Fibroblast of the aortic adventitia (primary cell): ENCODE results near the gene DEXI. TPM values are rescaled to one million over a fixed set of nuclear protein-coding genes. Genes with fewer than 3 reads are reported as not detected.
"Not testable (repeated sequence)": the region's sequence is repeated elsewhere in the genome, so short reads cannot be mapped to it uniquely, and the experiment has no call there.

Experiments used
- DNase-seq: peaks from one replicate; pipeline ENCODE4 v3.0.0-alpha.2; 2010; ENCODE audit warnings: low read depth
- H3K4me3 ChIP-seq: 2 replicates; pipeline ENCODE4 v1.5.1; 2011; ENCODE audit warnings: low read depth, mild to moderate bottlenecking, control low read depth, low read length, moderate library complexity
- total RNA-seq: library from RNA; depleted of rRNA; stranded (reverse); fragments of >200 nt; gene quantifications from 2 replicates; pipeline ENCODE4 v1.2.3, GENCODE V29; 2012; ENCODE audit warnings: low replicate concordance
- TF ChIP-seq, protein P1 (sequence below): IDR thresholded peaks from 2 replicates; pipeline ENCODE4 v1.5.1; 2011; ENCODE audit warnings: mild to moderate bottlenecking, low read length, control low read depth, inconsistent platforms; ENCODE audit not compliant: insufficient read depth

DEXI gene
- total RNA-seq, 1 donor, result 35.2 TPM

DNA sequence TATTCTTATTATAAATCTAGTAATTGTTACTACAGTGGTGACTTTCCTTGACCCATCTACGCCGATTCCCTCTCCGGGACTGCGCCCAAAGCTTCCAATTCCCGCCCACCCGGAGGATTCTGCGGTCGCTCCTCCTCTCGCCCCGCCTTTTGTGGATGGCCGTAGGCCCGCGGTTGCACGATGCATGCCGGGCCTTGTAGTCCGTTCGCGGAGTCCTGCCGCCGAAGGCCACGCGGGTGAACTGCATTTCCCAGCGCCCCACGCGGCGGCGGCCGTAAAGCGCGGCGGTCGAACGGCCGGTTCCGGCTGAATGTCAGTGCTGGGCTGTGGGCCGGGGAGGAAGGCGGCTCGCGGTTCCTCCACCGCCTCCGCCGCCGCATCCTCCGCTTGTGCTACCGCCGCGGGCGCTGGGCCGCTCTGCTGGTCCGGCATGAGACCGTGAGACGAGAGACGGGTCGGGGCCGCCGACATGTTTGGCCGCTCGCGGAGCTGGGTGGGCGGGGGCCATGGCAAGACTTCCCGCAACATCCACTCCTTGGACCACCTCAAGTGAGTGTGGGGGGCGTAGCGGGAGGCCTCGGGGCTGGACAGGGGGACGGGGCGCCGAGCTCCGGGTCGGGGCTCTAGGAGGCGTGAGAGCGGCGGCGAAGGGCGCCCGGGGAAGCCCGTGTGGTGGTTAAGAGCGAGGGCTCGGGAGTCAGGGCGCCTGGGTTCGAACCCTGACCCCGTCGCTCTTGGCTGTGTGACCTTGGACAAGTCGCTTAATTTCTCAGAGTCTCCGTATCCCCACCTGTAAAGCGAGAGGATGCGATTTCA, 2.2 kb upstream of the DEXI start, which contains the start of gene CLEC16A:
TSS of gene CLEC16A (plus strand) at position 316 of the 816 bp plus-strand sequence. CDS start at position 470, 154 bp downstream.
- H3K4me3 ChIP-seq, result peak within 1 kb of the TSS; percentile 86
- peak; percentile 96 for DNase-seq
- TF ChIP-seq, protein P1, sequence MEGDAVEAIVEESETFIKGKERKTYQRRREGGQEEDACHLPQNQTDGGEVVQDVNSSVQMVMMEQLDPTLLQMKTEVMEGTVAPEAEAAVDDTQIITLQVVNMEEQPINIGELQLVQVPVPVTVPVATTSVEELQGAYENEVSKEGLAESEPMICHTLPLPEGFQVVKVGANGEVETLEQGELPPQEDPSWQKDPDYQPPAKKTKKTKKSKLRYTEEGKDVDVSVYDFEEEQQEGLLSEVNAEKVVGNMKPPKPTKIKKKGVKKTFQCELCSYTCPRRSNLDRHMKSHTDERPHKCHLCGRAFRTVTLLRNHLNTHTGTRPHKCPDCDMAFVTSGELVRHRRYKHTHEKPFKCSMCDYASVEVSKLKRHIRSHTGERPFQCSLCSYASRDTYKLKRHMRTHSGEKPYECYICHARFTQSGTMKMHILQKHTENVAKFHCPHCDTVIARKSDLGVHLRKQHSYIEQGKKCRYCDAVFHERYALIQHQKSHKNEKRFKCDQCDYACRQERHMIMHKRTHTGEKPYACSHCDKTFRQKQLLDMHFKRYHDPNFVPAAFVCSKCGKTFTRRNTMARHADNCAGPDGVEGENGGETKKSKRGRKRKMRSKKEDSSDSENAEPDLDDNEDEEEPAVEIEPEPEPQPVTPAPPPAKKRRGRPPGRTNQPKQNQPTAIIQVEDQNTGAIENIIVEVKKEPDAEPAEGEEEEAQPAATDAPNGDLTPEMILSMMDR, result peak; percentile 13

GRCh38 chr16:10943064-10943353, 741 bp upstream of the DEXI start:
- no peak overlapping the region for H3K4me3 ChIP-seq
- TF ChIP-seq, protein P1, result no peak
- no peak for DNase-seq

- peak overlapping the region; percentile 85 for H3K4me3 ChIP-seq
- not testable (repeated sequence) for DNase-seq
These were observed 325 bp downstream of the DEXI start for GRCh38 chr16:10941935-10942351.

DNA sequence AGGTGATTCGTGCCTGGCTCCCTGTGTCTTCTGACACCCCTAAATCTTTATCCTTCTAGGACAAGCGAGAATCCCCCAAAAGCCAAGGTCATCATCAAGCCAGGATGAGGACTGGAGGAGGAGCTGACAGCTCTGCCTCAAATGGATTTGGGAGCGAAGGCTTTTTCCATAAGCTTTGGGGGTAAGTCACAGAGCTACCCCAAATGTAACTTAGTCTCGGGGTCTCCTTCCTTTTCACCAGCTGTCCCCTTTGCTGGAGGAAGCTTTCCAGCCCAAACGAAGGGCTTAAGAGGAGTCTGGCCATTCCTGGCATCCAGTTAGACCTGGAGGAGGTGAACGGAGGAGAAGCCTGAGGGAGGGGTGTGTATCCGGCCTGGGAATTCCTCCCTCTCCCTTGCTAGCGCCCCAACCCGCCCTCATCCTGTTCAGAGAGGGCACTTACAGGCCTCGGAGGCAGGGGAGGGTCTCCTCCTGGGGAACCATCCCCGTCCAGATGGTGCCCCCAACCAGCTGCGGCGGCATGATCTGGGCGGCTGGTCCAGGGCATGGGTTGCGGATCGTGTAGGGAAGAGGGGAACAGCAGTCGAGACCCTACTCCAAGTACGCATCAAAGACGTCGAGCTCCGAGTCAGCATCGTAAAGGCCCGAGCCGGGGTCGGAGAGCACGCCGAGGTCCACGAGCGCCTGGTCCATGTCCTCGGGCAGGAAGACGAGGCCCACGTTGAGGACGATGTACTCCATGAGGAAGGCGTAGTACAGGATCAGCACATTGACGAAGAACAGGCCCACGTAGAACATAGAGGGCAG, 938 bp downstream of the DEXI start:
- peak overlapping the region; percentile 85 for H3K4me3 ChIP-seq
- TF ChIP-seq, protein P1, result no peak
- DNase-seq, result no peak

- DNase-seq, result no peak
- H3K4me3 ChIP-seq, result peak overlapping the region; percentile 85
- TF ChIP-seq, protein P1, result no peak
These were observed 1.7 kb downstream of the DEXI start for GRCh38 chr16:10940501-10941079.

DNA sequence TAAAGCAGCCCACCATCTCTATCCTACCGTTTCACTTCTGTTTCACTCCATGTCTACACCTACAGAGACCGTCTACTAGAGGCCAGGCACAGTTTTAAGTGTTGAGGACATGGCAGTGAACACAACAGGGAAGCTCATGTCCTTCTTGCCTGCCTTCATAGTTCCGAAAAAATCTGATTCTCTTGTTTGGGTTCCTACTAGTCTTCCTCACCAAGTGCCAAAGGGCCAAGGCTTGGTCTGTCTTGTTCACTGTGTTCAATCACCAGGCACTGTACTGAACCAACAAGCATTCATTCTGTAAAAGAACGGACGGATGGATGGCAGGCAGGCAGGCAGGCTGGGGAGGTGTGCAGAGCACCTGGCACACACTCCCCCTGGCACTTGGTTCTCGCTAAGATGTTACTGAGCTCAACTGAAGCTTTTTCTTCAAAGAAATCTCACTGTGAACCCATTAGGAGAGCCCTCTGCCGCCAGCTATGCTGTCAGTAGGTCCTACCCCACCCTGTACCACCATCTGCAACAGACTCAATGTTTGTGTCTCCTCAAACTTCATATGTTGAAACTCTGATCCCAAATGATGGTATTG, 2.5 kb downstream of the DEXI start:
- H3K4me3 ChIP-seq, result peak overlapping the region; percentile 85
- DNase-seq, result no peak
- TF ChIP-seq, protein P1, result no peak
